Chondrocyte (in vitro differentiated cells): Measurements from ENCODE around the gene GPR26. TPM values are rescaled to one million over a fixed set of nuclear protein-coding genes. Genes with fewer than 3 reads are reported as not detected.

Experiments used
- DNase-seq: peaks from one replicate; pipeline ENCODE4 v3.0.0; 2021; ENCODE audit warnings: mixed read lengths, low spot score
- H3K27ac Mint-ChIP-seq: one replicate; pipeline ENCODE4 v1.8.0; 2021; ENCODE audit warnings: mild to moderate bottlenecking, moderate library complexity, mixed read lengths; ENCODE audit not compliant: unreplicated experiment
- H3K27me3 Mint-ChIP-seq: 2 replicates; pipeline ENCODE4 v1.8.0; 2021; ENCODE audit warnings: low read depth, mixed read lengths
- H3K36me3 Mint-ChIP-seq: 2 replicates; pipeline ENCODE4 v1.8.0; 2021; ENCODE audit warnings: low read depth, mixed read lengths
- H3K4me1 Mint-ChIP-seq: 2 replicates; pipeline ENCODE4 v1.8.0; 2021; ENCODE audit warnings: low read depth, mild to moderate bottlenecking, mixed read lengths
- H3K4me3 Mint-ChIP-seq: one replicate; pipeline ENCODE4 v1.8.0; 2021; ENCODE audit warnings: mild to moderate bottlenecking, moderate library complexity, mixed read lengths; ENCODE audit not compliant: unreplicated experiment
- H3K9me3 Mint-ChIP-seq: 2 replicates; pipeline ENCODE4 v1.8.0; 2021; ENCODE audit warnings: low read depth, mixed read lengths
- total RNA-seq: library from RNA; stranded (reverse); gene quantifications from 3 replicates; pipeline ENCODE4 v1.2.1, GENCODE V29; 2021
- TF ChIP-seq, protein P1 (sequence below): fragments of 200-600 bp; sonication (generic); IDR thresholded peaks from 2 replicates; pipeline ENCODE4 v1.5.0; 2021; ENCODE audit warnings: antibody characterized with exemption, mild to moderate bottlenecking, moderate library complexity

Gene GPR26
- total RNA-seq, 1 donor from 2014 or later: not detected

DNA sequence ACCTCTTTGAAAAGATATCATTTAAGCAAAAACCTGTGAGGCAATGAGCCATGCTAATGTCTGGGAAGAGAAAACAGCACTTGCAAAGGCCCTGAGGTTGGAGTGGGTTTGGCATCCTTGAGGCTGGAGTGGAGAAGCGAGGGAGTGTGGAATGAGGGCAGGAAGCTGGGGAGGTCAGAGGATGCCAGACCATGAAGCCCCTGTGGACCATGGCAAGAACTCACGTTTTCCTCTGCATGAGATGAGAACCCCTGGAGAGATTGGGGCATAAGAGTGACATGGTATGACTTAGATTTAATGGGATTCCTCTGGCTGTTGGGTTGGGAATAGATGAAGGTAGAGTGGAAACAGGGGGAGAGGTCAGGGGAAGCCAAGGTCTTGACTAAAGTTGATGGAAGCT lies 49.4 kb downstream of the GPR26 start:
- peaks cover under 1% of the 10 kb centered on the region for H3K27me3 Mint-ChIP-seq
- H3K36me3 Mint-ChIP-seq: no peaks in the 10 kb centered on the region
- TF ChIP-seq, protein P1, sequence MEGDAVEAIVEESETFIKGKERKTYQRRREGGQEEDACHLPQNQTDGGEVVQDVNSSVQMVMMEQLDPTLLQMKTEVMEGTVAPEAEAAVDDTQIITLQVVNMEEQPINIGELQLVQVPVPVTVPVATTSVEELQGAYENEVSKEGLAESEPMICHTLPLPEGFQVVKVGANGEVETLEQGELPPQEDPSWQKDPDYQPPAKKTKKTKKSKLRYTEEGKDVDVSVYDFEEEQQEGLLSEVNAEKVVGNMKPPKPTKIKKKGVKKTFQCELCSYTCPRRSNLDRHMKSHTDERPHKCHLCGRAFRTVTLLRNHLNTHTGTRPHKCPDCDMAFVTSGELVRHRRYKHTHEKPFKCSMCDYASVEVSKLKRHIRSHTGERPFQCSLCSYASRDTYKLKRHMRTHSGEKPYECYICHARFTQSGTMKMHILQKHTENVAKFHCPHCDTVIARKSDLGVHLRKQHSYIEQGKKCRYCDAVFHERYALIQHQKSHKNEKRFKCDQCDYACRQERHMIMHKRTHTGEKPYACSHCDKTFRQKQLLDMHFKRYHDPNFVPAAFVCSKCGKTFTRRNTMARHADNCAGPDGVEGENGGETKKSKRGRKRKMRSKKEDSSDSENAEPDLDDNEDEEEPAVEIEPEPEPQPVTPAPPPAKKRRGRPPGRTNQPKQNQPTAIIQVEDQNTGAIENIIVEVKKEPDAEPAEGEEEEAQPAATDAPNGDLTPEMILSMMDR: no peak
- no peaks in the 10 kb centered on the region for H3K4me1 Mint-ChIP-seq
- H3K4me3 Mint-ChIP-seq: no peak overlapping the region
- H3K9me3 Mint-ChIP-seq: peaks cover 6% of the 10 kb centered on the region
- no peak overlapping the region for H3K27ac Mint-ChIP-seq
- DNase-seq: no peak

DNA sequence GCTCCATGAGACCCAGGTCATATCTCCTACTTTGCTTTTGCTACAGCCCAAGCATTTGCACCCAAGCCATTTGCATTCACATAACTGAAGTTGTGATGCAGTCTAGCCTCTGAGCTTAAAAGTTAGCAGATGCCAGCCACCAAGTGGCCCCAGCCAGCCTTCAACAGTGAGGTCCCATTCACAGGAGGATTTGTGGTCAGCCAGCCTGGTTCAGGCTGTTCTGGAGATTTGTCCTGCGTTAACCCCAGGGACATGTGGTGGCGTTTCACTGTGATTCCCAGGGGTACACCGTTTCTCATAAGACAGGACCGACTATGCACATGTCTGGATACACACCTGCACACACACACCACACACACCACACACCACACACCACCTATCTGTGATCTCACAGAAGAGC lies 51.2 kb downstream of the GPR26 start:
- Mint-ChIP-seq H3K4me1 (no peaks in the 10 kb centered on the region), H3K27ac (no peak overlapping the region), H3K27me3 (peaks cover 3% of the 10 kb centered on the region), H3K36me3 (no peaks in the 10 kb centered on the region), H3K9me3 (peaks cover 6% of the 10 kb centered on the region), H3K4me3 (no peak overlapping the region)
- no peak for DNase-seq
- TF ChIP-seq, protein P1: no peak

DNA sequence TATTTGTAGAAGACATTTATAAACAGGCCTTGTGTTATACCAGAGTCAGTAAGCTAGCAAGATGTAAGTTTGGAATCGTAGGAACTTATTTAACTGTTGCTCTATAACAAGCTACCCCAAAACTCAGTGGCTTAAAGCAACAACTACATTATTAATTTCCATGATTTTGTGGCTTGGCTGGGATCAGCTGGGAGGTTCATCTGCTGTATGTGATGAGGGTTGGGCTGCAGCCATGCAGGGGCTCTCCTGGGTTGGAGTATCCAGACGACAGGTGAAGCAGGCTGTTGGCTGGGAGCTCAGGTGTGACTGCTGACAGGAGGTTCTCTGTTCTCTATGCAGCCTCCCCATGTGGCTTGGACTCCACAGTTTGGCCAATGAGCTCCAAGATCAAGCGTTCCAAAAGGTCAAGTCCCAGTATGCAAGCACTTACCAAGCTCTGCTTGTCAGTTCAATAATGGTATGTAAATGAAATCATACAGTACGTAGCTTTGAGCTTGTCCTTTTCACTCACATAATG lies 52.4 kb downstream of the GPR26 start:
- H3K9me3 Mint-ChIP-seq: peaks cover 6% of the 10 kb centered on the region
- H3K36me3 Mint-ChIP-seq: no peaks in the 10 kb centered on the region
- no peaks in the 10 kb centered on the region for H3K4me1 Mint-ChIP-seq
- peaks cover 3% of the 10 kb centered on the region for H3K27me3 Mint-ChIP-seq
- DNase-seq: no peak
- TF ChIP-seq, protein P1: no peak
- H3K4me3 Mint-ChIP-seq: no peak overlapping the region
- H3K27ac Mint-ChIP-seq: no peak overlapping the region

DNA sequence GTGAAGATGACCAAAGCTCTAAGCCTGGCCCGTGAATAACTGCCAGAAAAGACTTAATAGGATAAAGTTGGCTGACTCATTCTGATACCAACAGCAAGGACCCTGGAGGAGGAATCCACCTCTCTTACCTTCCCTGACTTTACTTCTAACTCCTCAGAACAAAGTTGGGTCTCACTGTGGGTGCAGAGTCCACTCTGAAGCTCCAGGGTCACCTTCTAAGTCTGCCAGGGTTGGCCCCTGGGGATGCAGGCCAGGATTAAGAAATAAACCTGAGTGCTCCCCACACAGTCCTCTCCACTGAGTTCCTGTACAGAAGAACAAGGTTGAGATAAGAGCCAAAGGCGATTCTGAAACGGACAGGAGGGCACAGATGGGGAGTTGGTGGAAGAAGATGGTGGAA lies 54.4 kb downstream of the GPR26 start:
- Mint-ChIP-seq H3K27ac (no peak overlapping the region), H3K4me3 (no peak overlapping the region), H3K4me1 (no peaks in the 10 kb centered on the region), H3K9me3 (peaks cover 6% of the 10 kb centered on the region), H3K27me3 (peaks cover 3% of the 10 kb centered on the region), H3K36me3 (no peaks in the 10 kb centered on the region)
- TF ChIP-seq, protein P1: no peak
- DNase-seq: no peak

DNA sequence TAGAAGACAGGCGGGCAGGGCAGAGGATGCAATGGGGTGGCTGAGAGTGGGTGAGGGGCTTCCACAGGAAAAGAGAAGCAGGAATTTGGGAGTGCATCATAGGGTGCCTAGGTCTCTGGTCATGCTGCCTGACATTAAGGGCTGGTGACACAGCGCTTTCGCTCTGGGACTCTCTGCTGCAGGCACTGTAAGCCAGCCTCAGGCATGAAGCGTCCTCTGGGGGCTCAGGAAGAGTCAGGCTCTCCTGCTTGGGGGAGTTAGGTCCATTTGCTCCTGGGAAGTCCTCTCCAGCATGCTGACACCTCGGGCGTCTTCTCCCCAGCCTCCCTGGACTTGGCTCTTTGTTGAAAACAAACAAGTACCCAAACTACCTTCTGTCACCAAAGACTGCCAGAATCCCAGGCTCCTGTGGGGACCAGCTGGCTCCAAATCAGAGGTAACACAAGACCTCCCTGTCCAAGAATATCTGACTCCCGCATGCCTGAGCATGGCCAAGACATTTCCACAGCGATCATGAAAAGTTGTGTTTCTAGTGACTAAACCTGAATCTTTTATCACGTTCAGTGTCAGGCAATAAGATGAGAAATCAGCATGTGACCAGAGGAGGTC lies 55.4 kb downstream of the GPR26 start:
- H3K4me3 Mint-ChIP-seq: no peak overlapping the region
- peaks cover 6% of the 10 kb centered on the region for H3K9me3 Mint-ChIP-seq
- peaks cover 3% of the 10 kb centered on the region for H3K27me3 Mint-ChIP-seq
- no peaks in the 10 kb centered on the region for H3K36me3 Mint-ChIP-seq
- TF ChIP-seq, protein P1: no peak
- H3K27ac Mint-ChIP-seq: no peak overlapping the region
- DNase-seq: no peak
- H3K4me1 Mint-ChIP-seq: no peaks in the 10 kb centered on the region
